ENCODE measurements around the gene DLG5. TPM values are rescaled to one million over a fixed set of nuclear protein-coding genes. Genes with fewer than 3 reads are reported as not detected.

DLG5 gene
- total and polyA plus RNA-seq, 2 experiments from 2014 or later = 15.5 to 29.3 TPM

DNA sequence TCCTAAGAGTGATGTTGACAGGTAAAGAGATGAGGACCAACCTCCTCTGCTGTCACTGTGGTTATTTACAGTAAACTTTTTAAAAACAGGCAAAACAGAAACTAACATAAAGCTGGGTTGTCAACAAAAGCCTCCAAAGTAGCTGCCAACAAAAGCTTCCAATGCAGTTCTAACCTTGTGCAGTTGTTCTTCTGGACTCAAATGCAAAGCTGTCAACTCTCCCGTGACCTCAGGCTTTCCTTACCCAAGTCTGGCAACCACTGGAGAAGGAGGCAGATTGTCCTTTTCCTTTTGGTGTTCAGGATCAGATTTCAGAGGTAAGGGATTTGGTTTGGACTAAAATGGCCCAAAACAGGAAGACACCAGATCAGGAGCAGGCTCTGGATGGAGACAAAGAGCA, 63.1 kb downstream of the DLG5 start:
- H3K27me3 ChIP-seq = no peaks in the 10 kb centered on the region
- no peaks in the 10 kb centered on the region for H3K9me2 ChIP-seq (replicated peaks; ENCODE audit: insufficient read depth)
- no peaks in the 10 kb centered on the region for H3K9me3 ChIP-seq (ENCODE audit: low read depth)
- 69% methylated on average over 1 of the region's 1 CpG for WGBS (ENCODE audit: low lambda C conversion rate, missing lambda C conversion rate)
- no peak overlapping the region for H3K4me2 ChIP-seq
- H3K4me3 ChIP-seq = no peak overlapping the region
- no peak for DNase-seq (ENCODE audit: low spot score)
- H3K27ac ChIP-seq = no peak overlapping the region
- H3K79me2 ChIP-seq = peaks cover 61% of the 10 kb centered on the region
- H3K4me1 ChIP-seq (ENCODE audit: insufficient read depth) = no peaks in the 10 kb centered on the region
- TF ChIP-seq EZH2 (IDR thresholded peaks at IDR 0.05; ENCODE audit: borderline replicate concordance) (no peak), EZH2phosphoT487 (IDR thresholded peaks at IDR 0.05; ENCODE audit: low read depth, severe bottlenecking, unreplicated experiment) (no peak)
- TF ChIP-seq, protein P1, sequence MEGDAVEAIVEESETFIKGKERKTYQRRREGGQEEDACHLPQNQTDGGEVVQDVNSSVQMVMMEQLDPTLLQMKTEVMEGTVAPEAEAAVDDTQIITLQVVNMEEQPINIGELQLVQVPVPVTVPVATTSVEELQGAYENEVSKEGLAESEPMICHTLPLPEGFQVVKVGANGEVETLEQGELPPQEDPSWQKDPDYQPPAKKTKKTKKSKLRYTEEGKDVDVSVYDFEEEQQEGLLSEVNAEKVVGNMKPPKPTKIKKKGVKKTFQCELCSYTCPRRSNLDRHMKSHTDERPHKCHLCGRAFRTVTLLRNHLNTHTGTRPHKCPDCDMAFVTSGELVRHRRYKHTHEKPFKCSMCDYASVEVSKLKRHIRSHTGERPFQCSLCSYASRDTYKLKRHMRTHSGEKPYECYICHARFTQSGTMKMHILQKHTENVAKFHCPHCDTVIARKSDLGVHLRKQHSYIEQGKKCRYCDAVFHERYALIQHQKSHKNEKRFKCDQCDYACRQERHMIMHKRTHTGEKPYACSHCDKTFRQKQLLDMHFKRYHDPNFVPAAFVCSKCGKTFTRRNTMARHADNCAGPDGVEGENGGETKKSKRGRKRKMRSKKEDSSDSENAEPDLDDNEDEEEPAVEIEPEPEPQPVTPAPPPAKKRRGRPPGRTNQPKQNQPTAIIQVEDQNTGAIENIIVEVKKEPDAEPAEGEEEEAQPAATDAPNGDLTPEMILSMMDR (IDR thresholded peaks at IDR 0.05; ENCODE audit: poor library complexity) = no peak
- H2AFZ ChIP-seq = no peak overlapping the region
- H4K20me1 ChIP-seq (ENCODE audit: insufficient read depth, poor library complexity, severe bottlenecking) = no peaks in the 10 kb centered on the region
- no peaks in the 10 kb centered on the region for H3K36me3 ChIP-seq (replicated peaks; ENCODE audit: insufficient read depth, low read depth)

DNA sequence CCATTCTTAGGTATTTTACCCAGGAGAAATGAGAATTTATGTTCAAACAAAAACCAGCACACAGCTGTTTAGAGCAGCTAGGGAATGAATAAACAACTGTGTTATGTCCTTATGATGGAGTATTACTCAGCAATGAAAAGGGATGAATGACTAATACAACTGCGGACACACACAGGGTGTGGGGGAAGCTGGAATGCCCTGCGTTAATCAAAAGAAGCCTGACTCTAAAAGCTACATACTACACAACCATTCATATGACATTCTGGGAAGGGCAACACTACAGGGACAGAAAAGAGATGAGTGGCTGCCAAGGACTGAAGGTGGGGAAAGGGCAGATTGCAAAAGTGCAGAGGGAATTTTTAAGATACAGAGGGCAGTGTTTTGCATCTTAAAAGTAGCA, 64.0 kb downstream of the DLG5 start:
- no peaks in the 10 kb centered on the region for H3K9me2 ChIP-seq (replicated peaks; ENCODE audit: insufficient read depth)
- no peaks in the 10 kb centered on the region for H4K20me1 ChIP-seq (ENCODE audit: insufficient read depth, poor library complexity, severe bottlenecking)
- H2AFZ ChIP-seq = no peak overlapping the region
- peaks cover 63% of the 10 kb centered on the region for H3K79me2 ChIP-seq
- TF ChIP-seq, protein P1 (IDR thresholded peaks at IDR 0.05; ENCODE audit: poor library complexity) = no peak
- TF ChIP-seq EZH2phosphoT487 (IDR thresholded peaks at IDR 0.05; ENCODE audit: low read depth, severe bottlenecking, unreplicated experiment) = no peak
- DNase-seq (ENCODE audit: low spot score) = no peak
- no peaks in the 10 kb centered on the region for H3K9me3 ChIP-seq (ENCODE audit: low read depth)
- no peak overlapping the region for H3K27ac ChIP-seq
- no peaks in the 10 kb centered on the region for H3K27me3 ChIP-seq
- H3K4me3 ChIP-seq = no peak overlapping the region
- no peaks in the 10 kb centered on the region for H3K4me1 ChIP-seq (ENCODE audit: insufficient read depth)
- H3K36me3 ChIP-seq (replicated peaks; ENCODE audit: insufficient read depth, low read depth) = no peaks in the 10 kb centered on the region
- 95% methylated on average over 2 of the region's 2 CpGs for WGBS (ENCODE audit: low lambda C conversion rate, missing lambda C conversion rate)
- no peak overlapping the region for H3K4me2 ChIP-seq

DNA sequence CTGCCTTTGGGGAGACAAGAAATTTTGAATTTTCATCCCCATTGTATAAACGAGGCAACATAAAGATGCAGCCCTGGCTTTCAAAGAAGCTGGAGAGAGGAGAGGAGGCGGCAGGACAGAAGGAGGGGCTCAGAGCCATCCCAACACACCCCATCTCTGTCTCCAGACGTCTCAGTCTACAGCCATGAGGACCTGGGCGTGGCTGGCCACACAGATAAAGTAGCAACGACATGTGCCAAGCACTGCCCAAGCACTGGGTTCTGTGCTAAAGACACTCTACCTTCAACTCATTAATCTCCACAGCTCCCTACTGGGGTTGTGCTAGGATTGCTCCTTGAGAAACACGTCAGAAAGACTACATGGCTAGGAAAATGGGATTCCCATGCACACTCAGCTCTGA, 65.2 kb downstream of the DLG5 start:
- no peak for DNase-seq (ENCODE audit: low spot score)
- no peaks in the 10 kb centered on the region for H3K27me3 ChIP-seq
- H2AFZ ChIP-seq = no peak overlapping the region
- no peaks in the 10 kb centered on the region for H3K9me3 ChIP-seq (ENCODE audit: low read depth)
- no peak overlapping the region for H3K27ac ChIP-seq
- TF ChIP-seq EZH2 (IDR thresholded peaks at IDR 0.05; ENCODE audit: borderline replicate concordance) (no peak), EZH2phosphoT487 (IDR thresholded peaks at IDR 0.05; ENCODE audit: low read depth, severe bottlenecking, unreplicated experiment) (no peak)
- TF ChIP-seq, protein P1 (IDR thresholded peaks at IDR 0.05; ENCODE audit: poor library complexity) = no peak
- no peaks in the 10 kb centered on the region for H4K20me1 ChIP-seq (ENCODE audit: insufficient read depth, poor library complexity, severe bottlenecking)
- H3K4me1 ChIP-seq (ENCODE audit: insufficient read depth) = no peaks in the 10 kb centered on the region
- peaks cover 55% of the 10 kb centered on the region for H3K79me2 ChIP-seq
- no peaks in the 10 kb centered on the region for H3K9me2 ChIP-seq (replicated peaks; ENCODE audit: insufficient read depth)
- H3K4me3 ChIP-seq = no peak overlapping the region
- no peak overlapping the region for H3K4me2 ChIP-seq
- no peaks in the 10 kb centered on the region for H3K36me3 ChIP-seq (replicated peaks; ENCODE audit: insufficient read depth, low read depth)
- 78% methylated on average over 6 of the region's 6 CpGs for WGBS (ENCODE audit: low lambda C conversion rate, missing lambda C conversion rate)

DNA sequence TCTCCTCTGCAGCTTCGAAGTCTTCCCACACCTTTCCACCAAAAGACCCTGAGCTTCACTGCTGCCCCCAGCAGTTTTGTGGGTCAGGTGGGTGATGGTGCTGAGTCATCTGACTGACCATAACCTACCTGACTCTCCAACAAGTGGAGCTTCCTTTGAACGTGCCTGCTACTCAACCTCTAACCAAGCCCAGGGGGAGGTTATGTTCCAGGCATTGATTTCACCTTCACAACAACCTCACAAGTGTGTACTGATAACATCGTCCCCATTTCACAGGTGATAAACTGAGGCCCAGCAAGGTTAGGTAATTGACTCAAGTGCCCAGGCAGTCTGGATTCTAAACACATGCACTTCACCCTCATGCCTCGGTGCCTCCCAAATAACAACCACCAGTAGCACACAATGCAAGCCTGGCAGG, 66.7 kb downstream of the DLG5 start:
- 75% methylated on average over 4 of the region's 4 CpGs for WGBS (ENCODE audit: low lambda C conversion rate, missing lambda C conversion rate)
- H3K9me2 ChIP-seq (replicated peaks; ENCODE audit: insufficient read depth) = no peaks in the 10 kb centered on the region
- TF ChIP-seq EZH2phosphoT487 (IDR thresholded peaks at IDR 0.05; ENCODE audit: low read depth, severe bottlenecking, unreplicated experiment) = no peak
- TF ChIP-seq, protein P1 (IDR thresholded peaks at IDR 0.05; ENCODE audit: poor library complexity) = no peak
- TF ChIP-seq EZH2 (IDR thresholded peaks at IDR 0.05; ENCODE audit: borderline replicate concordance) = no peak
- DNase-seq (ENCODE audit: low spot score) = no peak
- H3K79me2 ChIP-seq = peaks cover 47% of the 10 kb centered on the region
- H2AFZ ChIP-seq = no peak overlapping the region
- H4K20me1 ChIP-seq (ENCODE audit: insufficient read depth, poor library complexity, severe bottlenecking) = no peaks in the 10 kb centered on the region
- H3K4me2 ChIP-seq = no peak overlapping the region
- H3K36me3 ChIP-seq (replicated peaks; ENCODE audit: insufficient read depth, low read depth) = no peaks in the 10 kb centered on the region
- H3K9me3 ChIP-seq (ENCODE audit: low read depth) = no peaks in the 10 kb centered on the region
- H3K4me3 ChIP-seq = no peak overlapping the region
- H3K27ac ChIP-seq = no peak overlapping the region
- H3K27me3 ChIP-seq = no peaks in the 10 kb centered on the region
- no peaks in the 10 kb centered on the region for H3K4me1 ChIP-seq (ENCODE audit: insufficient read depth)
